OCI-LY1 (cell line): Measurements from ENCODE around the gene HACL1.
"Not testable (repeated sequence)": the region's sequence is repeated elsewhere in the genome, so short reads cannot be mapped to it uniquely, and the experiment has no call there.

Source experiments
- H2AFZ ChIP-seq: fragments of 200-600 bp; sonication (generic), shearing (Covaris generic); 2 replicates; pipeline ENCODE4 v1.6.0; 2014; ENCODE audit warnings: antibody characterized with exemption, mild to moderate bottlenecking, low read length
- H3F3A ChIP-seq: fragments of 200-600 bp; sonication (generic), shearing (Covaris generic); 2 replicates; pipeline ENCODE4 v1.6.0; 2014; ENCODE audit warnings: mild to moderate bottlenecking, antibody characterized with exemption, low read length, moderate library complexity; ENCODE audit not compliant: insufficient read depth
- H3K27ac ChIP-seq: fragments of 200-600 bp; sonication (generic); 2 replicates; pipeline ENCODE4 v1.5.1; 2014; ENCODE audit warnings: low read length, mixed run types, mild to moderate bottlenecking, low read depth; ENCODE audit not compliant: poor library complexity, severe bottlenecking
- H3K27me3 ChIP-seq: fragments of 200-600 bp; sonication (generic); 2 replicates; pipeline ENCODE4 v1.6.0; 2014; ENCODE audit warnings: antibody characterized with exemption, mild to moderate bottlenecking, low read length, moderate library complexity; ENCODE audit not compliant: insufficient read depth
- H3K36me3 ChIP-seq: fragments of 200-600 bp; sonication (generic); 2 replicates; pipeline ENCODE4 v1.6.1; 2014; ENCODE audit warnings: mild to moderate bottlenecking, antibody characterized with exemption, low read length, moderate library complexity, mixed read lengths; ENCODE audit not compliant: insufficient read depth
- H3K4me1 ChIP-seq: fragments of 200-600 bp; sonication (generic); 2 replicates; pipeline ENCODE4 v1.5.1; 2014; ENCODE audit warnings: mild to moderate bottlenecking, low read length, moderate library complexity; ENCODE audit not compliant: insufficient read depth, severe bottlenecking
- H3K4me2 ChIP-seq: fragments of 200-600 bp; sonication (generic), shearing (Covaris generic); 2 replicates; pipeline ENCODE4 v1.6.1; 2014; ENCODE audit warnings: low read length
- H3K4me3 ChIP-seq: fragments of 200-600 bp; sonication (generic); 2 replicates; pipeline ENCODE4 v1.5.1; 2014; ENCODE audit warnings: low read length, low read depth, mild to moderate bottlenecking, mixed read lengths; ENCODE audit not compliant: poor library complexity, severe bottlenecking
- H3K79me2 ChIP-seq: fragments of 200-600 bp; shearing (Covaris generic); 2 replicates; pipeline ENCODE4 v1.6.1; 2016; ENCODE audit warnings: mixed run types, low read length, mixed read lengths; ENCODE audit not compliant: insufficient read depth
- H3K9ac ChIP-seq: fragments of 200-600 bp; sonication (generic), shearing (Covaris generic); 2 replicates; pipeline ENCODE4 v1.6.1; 2014; ENCODE audit warnings: mild to moderate bottlenecking, low read length, mixed read lengths
- H3K9me2 ChIP-seq: fragments of 200-600 bp; sonication (generic), shearing (Covaris generic); 2 replicates; pipeline ENCODE4 v1.6.1; 2014; ENCODE audit warnings: low read depth, mild to moderate bottlenecking, low read length, mixed read lengths
- H3K9me3 ChIP-seq: fragments of 200-600 bp; shearing (Covaris generic); 2 replicates; pipeline ENCODE4 v1.6.1; 2014; ENCODE audit warnings: low read length, mixed read lengths
- H4K20me1 ChIP-seq: fragments of 200-600 bp; sonication (generic), shearing (Covaris generic); 2 replicates; pipeline ENCODE4 v1.6.0; 2016; ENCODE audit warnings: mild to moderate bottlenecking, low read length; ENCODE audit not compliant: insufficient read depth
- CTCF ChIP-seq: fragments of 200-600 bp; sonication (generic), shearing (Covaris generic); IDR thresholded peaks from 2 replicates; pipeline ENCODE4 v1.5.1; 2017; ENCODE audit warnings: mild to moderate bottlenecking, antibody characterized with exemption, low read length, moderate library complexity, mixed read lengths
- EZH2 ChIP-seq: fragments of 200-600 bp; sonication (generic), shearing (Covaris generic); IDR thresholded peaks from 2 replicates; pipeline ENCODE4 v1.8.0; 2017; ENCODE audit warnings: borderline replicate concordance, mixed run types, mild to moderate bottlenecking, antibody characterized with exemption, low read length, moderate library complexity, mixed read lengths

Gene HACL1

GRCh38 chr3:15629860-15630597 lies 28.7 kb upstream of the HACL1 start:
- H2AFZ ChIP-seq = no peak overlapping the region

GRCh38 chr3:15628967-15629366 lies 27.6 kb upstream of the HACL1 start:
- H3K27me3 ChIP-seq = 0 out of 2 replicates have a peak, but pooled peaks cover 4% of the 10 kb centered on the region
- peaks cover 6% of the 10 kb centered on the region for H3K4me1 ChIP-seq
- no peaks in the 10 kb centered on the region for H3K36me3 ChIP-seq
- H3K9me3 ChIP-seq = no peaks in the 10 kb centered on the region
- no peak overlapping the region for H3K27ac ChIP-seq
- H3K4me3 ChIP-seq = no peak overlapping the region
- H3K79me2 ChIP-seq = no peaks in the 10 kb centered on the region
- no peak overlapping the region for H3K9ac ChIP-seq
- H3F3A ChIP-seq = no peaks in the 10 kb centered on the region
- TF ChIP-seq CTCF (no peak), EZH2 (no peak)
- H2AFZ ChIP-seq = no peak overlapping the region
- no peaks in the 10 kb centered on the region for H3K9me2 ChIP-seq
- no peaks in the 10 kb centered on the region for H4K20me1 ChIP-seq
- H3K4me2 ChIP-seq = no peak overlapping the region

More at GRCh38 chr3:15629860-15630597, 28.7 kb upstream of the HACL1 start:
- H3K4me1 ChIP-seq = peaks cover 6% of the 10 kb centered on the region
- H3K4me3 ChIP-seq = no peak overlapping the region
- H3K9me2 ChIP-seq = no peaks in the 10 kb centered on the region
- H3K36me3 ChIP-seq = no peaks in the 10 kb centered on the region
- no peak for TF ChIP-seq EZH2
- TF ChIP-seq CTCF = peak; percentile 77; the same call in 1 of the 2 replicates
- no peaks in the 10 kb centered on the region for H4K20me1 ChIP-seq
- H3K4me2 ChIP-seq = peak overlapping the region; percentile 45
- no peaks in the 10 kb centered on the region for H3K9me3 ChIP-seq
- H3K27ac ChIP-seq = no peak overlapping the region
- H3K27me3 ChIP-seq = no peaks in the 10 kb centered on the region
- H3K79me2 ChIP-seq = no peaks in the 10 kb centered on the region
- H3F3A ChIP-seq = no peaks in the 10 kb centered on the region
- no peak overlapping the region for H3K9ac ChIP-seq

- Histone ChIP-seq H4K20me1 (no peaks in the 10 kb centered on the region), H3K36me3 (no peaks in the 10 kb centered on the region), H3K4me2 (no peak overlapping the region), H3K79me2 (no peaks in the 10 kb centered on the region), H3K9me2 (no peaks in the 10 kb centered on the region), H3K27ac (no peak overlapping the region), H3K9me3 (0 out of 2 replicates have a peak, but pooled peaks cover 9% of the 10 kb centered on the region), H2AFZ (no peak overlapping the region), H3K9ac (no peak overlapping the region), H3F3A (no peaks in the 10 kb centered on the region), H3K4me1 (no peaks in the 10 kb centered on the region), H3K4me3 (no peak overlapping the region), H3K27me3 (0 out of 2 replicates have a peak, but pooled peaks cover 4% of the 10 kb centered on the region)
- TF ChIP-seq EZH2 = no peak
- no peak for TF ChIP-seq CTCF
These were observed 22.4 kb upstream of the HACL1 start for GRCh38 chr3:15623535-15624440.

GRCh38 chr3:15619659-15620464 lies 18.5 kb upstream of the HACL1 start:
- H4K20me1 ChIP-seq, H3K9me3 ChIP-seq, H3K9ac ChIP-seq, H3K27ac ChIP-seq, H3K9me2 ChIP-seq, H3K27me3 ChIP-seq, H3K4me1 ChIP-seq, H3K79me2 ChIP-seq, H3F3A ChIP-seq, H3K36me3 ChIP-seq, H3K4me3 ChIP-seq, H2AFZ ChIP-seq, H3K4me2 ChIP-seq: not testable (repeated sequence)
